HepG2 (cell line): ENCODE measurements around the gene KLHDC4. TPM values are rescaled to one million over a fixed set of nuclear protein-coding genes. Genes with fewer than 3 reads are reported as not detected.

Experiments
- BRD4 ChIP-seq: sonication (generic); formaldehyde crosslinking; IDR thresholded peaks from 2 replicates; pipeline ENCODE4 v1.4.0; 2020; ENCODE audit warnings: missing genetic modification reagents
- ETV5 ChIP-seq: IDR thresholded peaks from 2 replicates; pipeline ENCODE4 v1.6.1; 2018; ENCODE audit warnings: missing biosample characterization, missing genetic modification reagents, inconsistent platforms, borderline replicate concordance
- KIAA2018 ChIP-seq: sonication (generic); formaldehyde crosslinking; IDR thresholded peaks from 2 replicates; pipeline ENCODE4 v1.5.0; 2020; ENCODE audit warnings: mild to moderate bottlenecking, missing genetic modification reagents, borderline replicate concordance
- MED1 ChIP-seq: sonication (generic); formaldehyde crosslinking; IDR thresholded peaks from 2 replicates; pipeline ENCODE4 v1.4.0; 2020; ENCODE audit warnings: missing genetic modification reagents
- MLLT10 ChIP-seq: sonication (generic); formaldehyde crosslinking; IDR thresholded peaks from 2 replicates; pipeline ENCODE4 v1.4.0; 2020; ENCODE audit warnings: missing genetic modification reagents
- PBX2 ChIP-seq: IDR thresholded peaks from 2 replicates; pipeline ENCODE4 v1.6.1; 2016; ENCODE audit warnings: control low read depth
- RFXANK ChIP-seq: IDR thresholded peaks from 2 replicates; pipeline ENCODE4 v1.6.1; 2016
- SPEN ChIP-seq: sonication (generic); formaldehyde crosslinking; IDR thresholded peaks from 2 replicates; pipeline ENCODE4 v1.5.1; 2020; ENCODE audit warnings: low read depth, mild to moderate bottlenecking, missing genetic modification reagents
- THAP9 ChIP-seq: sonication (generic); formaldehyde crosslinking; IDR thresholded peaks from 2 replicates; pipeline ENCODE4; 2020; ENCODE audit warnings: missing genetic modification reagents, mild to moderate bottlenecking, borderline replicate concordance
- XRCC5 ChIP-seq: fragments of 200-400 bp; formaldehyde crosslinking; optimal IDR thresholded peaks from 2 replicates; pipeline ENCODE3; 2017; ENCODE audit warnings: mild to moderate bottlenecking, low read length
- ZFP37 ChIP-seq: sonication (generic); formaldehyde crosslinking; IDR thresholded peaks from 2 replicates; pipeline ENCODE4 v1.4.0; 2020; ENCODE audit warnings: missing genetic modification reagents, borderline replicate concordance
- ZFP41 ChIP-seq: sonication (generic); formaldehyde crosslinking; IDR thresholded peaks from 2 replicates; pipeline ENCODE4 v1.4.0; 2020; ENCODE audit warnings: mild to moderate bottlenecking, missing genetic modification reagents, borderline replicate concordance
- ZMYM4 ChIP-seq: sonication (generic); formaldehyde crosslinking; IDR thresholded peaks from 2 replicates; pipeline ENCODE4 v1.8.1; 2023; ENCODE audit warnings: mild to moderate bottlenecking, missing genetic modification reagents
- ZNF207 ChIP-seq: fragments of 450-650 bp; IDR thresholded peaks from 2 replicates; pipeline ENCODE4 v1.6.1; 2016; ENCODE audit warnings: antibody characterized with exemption, borderline replicate concordance
- ZNF343 ChIP-seq: sonication (generic); formaldehyde crosslinking; IDR thresholded peaks from 2 replicates; pipeline ENCODE4 v1.4.0; 2020; ENCODE audit warnings: mild to moderate bottlenecking, missing genetic modification reagents
- ZNF577 ChIP-seq: sonication (generic); formaldehyde crosslinking; IDR thresholded peaks from 2 replicates; pipeline ENCODE4 v1.4.0; 2020; ENCODE audit warnings: mild to moderate bottlenecking, low read depth, missing genetic modification reagents, borderline replicate concordance
- ZNF607 ChIP-seq: sonication (generic); formaldehyde crosslinking; IDR thresholded peaks from 2 replicates; pipeline ENCODE4 v1.5.1; 2020; ENCODE audit warnings: missing genetic modification reagents, mild to moderate bottlenecking, borderline replicate concordance
- ZNF768 ChIP-seq: sonication (generic); formaldehyde crosslinking; IDR thresholded peaks from 2 replicates; pipeline ENCODE4 v1.4.0; 2020; ENCODE audit warnings: missing genetic modification reagents
- polyA plus RNA-seq, 8 experiments: library from polyadenylated mRNA; depleted of rRNA in 3 of 8; stranded (reverse) in 7 of 8; unstranded in 1 of 8; fragments of >200 nt; fragmentation: Illumina TruSeq in 4 of 8; extraction: Trizol in 4 of 8; gene quantifications; 2 replicates each; pipeline versions ENCODE4 v1.2.1 to v1.2.3, GENCODE V29; 2011 to 2016; ENCODE audit warnings: low read depth in 4 of 8, missing spikeins in 1 of 8, mixed read lengths in 1 of 8; ENCODE audit not compliant: insufficient read depth in 1 of 8
- total RNA-seq, 5 experiments: library from RNA; depleted of rRNA; stranded (reverse); fragments of >200 nt; fragmentation: Illumina TruSeq; extraction: Trizol; gene quantifications; 2 replicates each; pipeline ENCODE4 v1.2.3, GENCODE V29; 2016; ENCODE audit warnings: low read depth in 1 of 5
- TF ChIP-seq, protein P1 (sequence below): sonication (generic); formaldehyde crosslinking; IDR thresholded peaks from 2 replicates; pipeline ENCODE4 v1.5.1; 2020; ENCODE audit warnings: missing genetic modification reagents, mild to moderate bottlenecking, borderline replicate concordance

The KLHDC4 gene
- total and polyA plus RNA-seq, 2 of the 13 experiments (the other 11 are each of a cell fraction or from before 2014, with no cell fraction given), result 18.7 to 31.8 TPM

DNA sequence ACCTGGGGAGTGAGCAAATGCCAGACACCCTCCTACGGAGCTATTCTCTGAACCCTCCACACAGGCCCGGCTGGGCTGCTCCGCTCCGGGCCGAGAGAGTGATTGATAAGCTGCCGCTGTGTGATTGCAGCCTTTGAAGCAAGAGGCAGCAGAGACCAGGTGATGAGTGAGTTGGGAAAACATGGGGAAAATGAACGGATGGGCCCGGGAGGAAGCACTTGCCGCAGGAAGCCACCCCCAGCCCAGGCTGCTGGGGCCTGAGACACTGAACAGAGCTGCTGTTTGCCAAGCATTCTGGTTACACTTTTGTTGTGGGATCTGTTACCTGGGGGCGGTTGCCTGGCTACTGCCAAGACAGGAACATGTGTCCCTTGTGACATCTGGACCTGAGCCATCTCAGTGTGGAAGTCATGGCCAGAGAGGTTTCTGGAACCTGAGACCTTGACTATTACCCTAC lies 46.4 kb upstream of the KLHDC4 start (continued):
- TF ChIP-seq KIAA2018 (CRISPR knock-in tag), result no peak
- no peak for TF ChIP-seq BRD4 (CRISPR knock-in tag)
- TF ChIP-seq ZFP37, result no peak
- no peak for TF ChIP-seq THAP9
- TF ChIP-seq ZNF607 (CRISPR knock-in tag), result no peak
- TF ChIP-seq SPEN (CRISPR knock-in tag), result 0 out of 2 replicates have a peak, but pooled peaks have one; percentile 2
- no peak for TF ChIP-seq MLLT10 (CRISPR knock-in tag)
- no peak for TF ChIP-seq ZNF207
- TF ChIP-seq ZMYM4 (CRISPR knock-in tag), result no peak
- peak; percentile 54; the same call in 1 of the 2 replicates for TF ChIP-seq ETV5 (CRISPR knock-in tag)
- TF ChIP-seq ZNF343 (CRISPR knock-in tag), result no peak
- peak; percentile 56 for TF ChIP-seq MED1
- no peak for TF ChIP-seq ZNF768 (CRISPR knock-in tag)
- no peak for TF ChIP-seq PBX2 (CRISPR knock-in tag)
- TF ChIP-seq, protein P1, sequence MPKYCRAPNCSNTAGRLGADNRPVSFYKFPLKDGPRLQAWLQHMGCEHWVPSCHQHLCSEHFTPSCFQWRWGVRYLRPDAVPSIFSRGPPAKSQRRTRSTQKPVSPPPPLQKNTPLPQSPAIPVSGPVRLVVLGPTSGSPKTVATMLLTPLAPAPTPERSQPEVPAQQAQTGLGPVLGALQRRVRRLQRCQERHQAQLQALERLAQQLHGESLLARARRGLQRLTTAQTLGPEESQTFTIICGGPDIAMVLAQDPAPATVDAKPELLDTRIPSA (CRISPR knock-in tag), result no peak
- TF ChIP-seq RFXANK (CRISPR knock-in tag), result no peak
- TF ChIP-seq XRCC5, result peak; percentile 57
- TF ChIP-seq ZFP41 (CRISPR knock-in tag), result no peak
- TF ChIP-seq ZNF577 (CRISPR knock-in tag), result no peak
